CMK (cell line): ENCODE results near the gene EEIG1.

ENCODE experiments used
- DNase-seq: peaks from one replicate; pipeline ENCODE4 v3.0.0-alpha.2; 2010; ENCODE audit warnings: low read depth

Gene EEIG1

GRCh38 chr9:127974769-127975261 is 6.0 kb downstream of the EEIG1 start:
- DNase-seq = no peak

DNA sequence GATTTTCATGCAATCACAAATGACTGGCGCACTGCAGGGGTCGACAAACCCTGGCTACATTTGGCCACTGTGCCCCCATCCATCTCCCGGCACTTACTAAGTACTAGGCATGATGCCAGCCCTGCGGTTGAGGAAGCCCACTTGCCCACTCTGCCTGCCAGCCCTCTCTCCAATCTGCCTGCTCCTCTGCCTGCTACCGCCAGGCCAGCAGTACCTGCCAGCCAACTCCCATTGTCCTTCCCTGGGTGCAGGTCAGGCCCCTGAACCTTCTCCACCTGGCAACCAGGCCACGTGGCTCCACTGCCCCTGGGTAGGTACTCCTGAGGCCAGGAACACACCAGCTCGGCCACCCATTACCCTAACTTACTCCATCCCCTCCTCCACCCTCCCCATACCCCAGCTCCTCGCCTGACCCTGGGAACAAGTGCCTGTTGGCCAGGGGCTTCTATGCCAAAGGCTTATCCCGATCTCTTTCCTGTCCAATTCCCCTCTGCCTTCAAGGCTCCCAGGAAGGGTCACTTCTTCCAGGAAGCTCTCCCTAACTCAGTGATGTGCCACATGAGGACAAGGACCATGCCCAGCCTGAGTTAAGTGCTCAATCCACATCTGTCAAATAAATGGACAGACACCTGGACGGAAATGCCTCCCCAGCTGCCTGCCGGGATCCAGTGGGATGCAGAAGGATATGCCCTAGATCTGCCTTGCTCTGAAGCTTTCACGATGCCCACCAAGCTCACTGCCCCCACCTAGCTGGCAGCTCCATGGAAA is 6.6 kb downstream of the EEIG1 start:
- no peak for DNase-seq

DNA sequence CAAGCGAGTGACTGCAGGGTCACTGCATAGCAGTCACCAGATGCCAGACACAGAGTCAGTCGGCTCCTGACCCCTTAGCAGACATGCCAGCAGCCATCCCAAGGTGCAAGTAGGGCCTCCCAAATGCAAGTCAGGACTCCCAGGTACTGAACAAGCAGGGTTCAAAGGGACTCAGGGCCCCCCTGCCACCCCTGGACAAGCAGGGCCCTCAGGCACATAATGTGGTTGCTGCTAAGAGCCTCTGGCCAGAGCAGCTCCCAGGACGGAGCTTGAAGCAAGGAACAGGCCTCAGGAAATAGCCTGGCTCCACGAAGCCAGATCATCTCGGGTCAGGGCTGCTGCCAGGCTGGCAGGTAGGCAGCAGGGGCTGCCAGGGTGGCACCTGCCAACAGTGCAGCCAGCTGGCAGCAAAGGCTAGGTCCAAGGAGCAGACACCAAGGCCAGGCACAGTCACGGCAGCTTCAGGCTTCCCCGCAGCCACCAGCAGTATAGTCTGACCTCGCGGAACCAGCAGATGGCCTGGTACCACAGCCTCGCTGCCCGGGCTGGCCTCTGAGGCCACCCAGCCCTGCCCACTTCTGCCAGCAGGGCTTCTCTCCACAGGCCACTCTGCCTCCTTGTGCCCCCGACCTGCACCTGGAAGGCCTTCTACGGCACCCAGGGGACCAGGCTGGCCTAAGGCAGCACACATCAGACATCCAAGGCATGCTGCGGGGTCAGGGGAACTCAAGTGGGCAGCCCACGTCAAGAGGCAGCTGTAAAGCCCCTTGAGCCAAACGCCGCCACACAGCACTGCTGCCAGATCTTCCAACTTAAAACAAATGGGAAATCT is 7.4 kb downstream of the EEIG1 start:
- no peak for DNase-seq

DNA sequence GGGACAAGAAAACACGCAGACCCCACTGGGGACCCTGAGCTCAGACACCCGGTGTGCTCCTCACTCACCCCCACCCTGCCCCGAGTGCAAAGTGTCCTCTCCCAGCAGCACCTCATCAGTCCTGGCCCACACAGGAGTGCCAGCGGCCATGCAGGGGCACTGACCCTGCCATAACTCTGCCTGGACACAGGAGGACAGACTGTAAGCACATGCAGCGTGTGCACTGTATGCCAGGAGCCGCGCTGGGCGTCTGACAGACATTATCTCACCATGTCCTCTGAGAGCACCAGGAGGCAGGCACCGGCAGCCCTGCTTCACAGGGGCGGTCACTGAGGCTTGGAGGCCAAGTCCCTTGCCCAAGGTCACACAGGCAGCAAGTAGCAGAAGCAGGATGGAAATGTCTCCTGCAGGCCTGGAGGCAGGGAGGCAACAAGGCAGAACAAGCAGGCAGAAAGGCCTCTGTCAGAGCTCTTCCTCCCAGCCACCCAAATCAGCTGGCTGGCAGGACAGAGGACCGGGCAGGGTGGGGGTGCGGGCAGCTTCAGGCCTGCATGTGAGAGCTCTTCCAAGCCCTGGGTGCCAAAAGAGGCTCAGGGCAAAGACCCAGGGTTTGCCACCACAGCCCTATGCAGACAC is 8.4 kb downstream of the EEIG1 start:
- no peak for DNase-seq

- no peak for DNase-seq
Observed at GRCh38 chr9:127971357-127972235, 9.2 kb downstream of the EEIG1 start.

DNA sequence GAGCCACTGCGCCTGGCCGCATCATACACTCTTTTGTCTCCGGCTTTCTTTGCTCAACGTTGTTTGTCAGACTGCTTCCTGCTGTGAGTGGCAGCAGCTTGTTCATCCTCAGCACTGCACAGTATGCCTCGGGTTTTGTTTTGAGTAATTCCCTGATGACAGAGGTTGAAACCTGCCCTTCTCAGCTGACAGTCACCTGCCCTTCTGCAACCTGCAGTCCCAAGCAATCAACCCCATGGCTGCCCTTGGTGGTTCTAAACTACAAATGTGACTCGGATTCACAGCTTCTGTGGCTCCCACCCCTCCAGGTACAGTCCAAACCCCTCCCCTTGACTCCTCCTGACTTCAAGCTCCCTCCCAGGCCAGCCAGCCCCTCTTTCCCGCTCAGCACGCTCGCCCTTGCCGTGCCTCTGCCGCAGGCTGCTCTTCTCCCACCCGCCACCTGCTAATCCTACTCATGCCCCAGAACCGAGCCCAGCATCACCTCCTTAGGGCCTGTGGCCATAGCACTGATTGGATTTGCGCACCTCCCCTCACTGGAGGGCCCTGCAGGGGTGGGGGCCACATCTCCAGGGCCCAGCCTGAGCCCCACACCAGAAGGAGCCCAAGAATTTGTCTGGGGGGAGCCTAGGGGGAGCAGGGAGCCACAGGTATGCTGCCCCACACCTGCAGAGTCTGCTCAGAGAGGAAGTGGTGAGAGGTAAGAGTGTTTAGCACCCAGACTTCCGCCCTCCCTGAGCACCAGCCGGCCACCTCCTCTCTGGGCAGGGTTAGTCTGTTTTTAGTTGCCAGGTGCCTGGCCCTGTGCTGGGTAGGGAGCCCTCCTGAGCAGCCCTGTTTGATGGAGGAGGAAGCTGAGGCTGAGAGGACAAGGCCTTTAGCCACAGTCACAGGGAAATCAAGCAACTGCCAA is 10.1 kb downstream of the EEIG1 start:
- no peak for DNase-seq

- DNase-seq = no peak
Observed at GRCh38 chr9:127968700-127969383, 11.9 kb downstream of the EEIG1 start.

- DNase-seq = no peak
Observed at GRCh38 chr9:127968042-127968441, 12.7 kb downstream of the EEIG1 start.

- no peak for DNase-seq
Observed at GRCh38 chr9:127967151-127967809, 13.5 kb downstream of the EEIG1 start.

DNA sequence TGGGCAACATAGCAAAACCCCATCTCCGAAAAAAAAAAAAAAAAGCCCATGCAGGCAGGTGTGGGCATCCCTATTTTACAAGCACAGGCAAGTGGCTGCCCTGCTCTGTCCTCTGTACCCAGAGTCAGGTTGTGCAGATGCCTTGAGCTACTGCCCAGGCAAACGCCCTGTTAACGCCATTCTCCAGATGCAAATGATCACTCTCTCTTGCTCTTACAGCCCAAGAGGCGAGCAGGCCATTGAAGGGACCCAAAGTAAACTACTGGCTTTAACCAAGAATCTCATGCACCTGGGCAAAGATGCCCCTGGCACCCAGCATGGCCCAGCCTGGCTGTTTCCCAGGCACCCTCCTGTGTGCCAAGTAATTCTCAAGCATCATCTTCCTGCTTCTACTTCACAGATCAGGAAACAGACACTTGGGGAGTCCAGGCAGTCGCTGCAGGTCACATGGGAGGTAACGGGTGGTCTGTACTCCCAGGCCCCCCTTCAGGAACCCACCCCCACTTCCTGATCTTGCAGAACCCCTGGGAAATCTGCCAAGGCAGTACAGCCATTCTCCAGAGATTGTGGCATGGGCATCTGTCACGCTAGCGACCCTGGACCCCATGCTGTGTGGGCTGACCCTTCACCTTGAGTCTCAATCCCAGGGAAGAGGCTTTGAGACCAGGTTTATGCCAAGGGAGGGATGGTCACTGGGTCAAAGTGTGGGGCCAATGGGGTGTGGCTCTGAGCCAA is 14.2 kb downstream of the EEIG1 start:
- no peak for DNase-seq

DNA sequence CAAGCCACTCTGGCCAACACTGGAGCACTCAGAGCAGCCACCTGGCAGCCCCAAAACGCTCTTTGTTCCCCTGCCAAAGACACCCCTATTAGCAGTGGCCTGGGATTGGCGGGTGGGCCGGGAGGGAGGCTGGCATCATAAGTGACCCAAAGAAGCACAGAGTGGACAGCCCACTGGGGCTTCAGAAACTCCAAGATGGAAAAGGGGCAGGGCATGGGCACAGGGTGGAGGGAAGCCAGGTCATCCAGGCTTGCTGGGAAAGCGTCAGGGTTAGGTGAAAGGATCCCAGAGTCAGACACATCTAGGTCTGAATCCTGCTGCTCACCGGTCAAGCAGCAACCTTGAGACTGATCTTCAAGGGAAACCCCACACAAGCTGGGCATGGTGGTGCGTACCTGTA is 14.8 kb downstream of the EEIG1 start:
- DNase-seq = no peak

- no peak for DNase-seq
Observed at GRCh38 chr9:127963359-127964064, 17.3 kb downstream of the EEIG1 start.

DNA sequence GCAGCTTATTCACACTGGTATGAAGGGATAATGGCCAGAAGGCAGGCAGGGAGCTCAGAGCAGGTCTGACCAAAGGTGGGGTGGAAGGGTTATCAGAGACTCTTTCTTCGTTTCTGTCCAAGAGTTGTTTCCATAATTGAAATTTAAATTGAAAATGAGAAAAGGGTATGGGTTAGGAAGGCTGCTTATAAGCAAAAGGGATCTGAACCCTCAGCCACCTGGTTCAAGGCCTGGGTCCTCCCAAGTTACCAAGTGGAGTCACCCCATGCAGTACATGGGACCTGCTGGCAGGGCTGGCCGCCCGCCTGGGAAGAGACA is 17.8 kb downstream of the EEIG1 start:
- DNase-seq = no peak

GRCh38 chr9:127962278-127962677 is 18.5 kb downstream of the EEIG1 start:
- DNase-seq = no peak

- DNase-seq = no peak
Observed at GRCh38 chr9:127961613-127962155, 19.1 kb downstream of the EEIG1 start.

DNA sequence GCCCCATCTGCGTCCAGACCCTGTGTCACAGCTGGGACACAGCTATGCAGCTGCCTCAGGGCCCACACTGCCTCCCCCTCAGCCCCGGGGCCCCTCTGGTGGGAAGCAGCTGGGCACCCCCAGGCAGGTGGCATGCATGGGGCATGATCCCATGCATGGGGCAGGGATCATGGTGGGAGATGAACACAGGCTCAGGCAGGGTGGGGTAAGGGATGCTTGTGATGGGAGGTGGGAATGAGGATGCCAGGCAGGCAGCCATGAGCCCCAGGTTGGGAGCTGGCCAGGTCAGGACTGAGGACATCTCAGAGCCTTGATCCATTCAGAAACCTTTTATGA is 19.7 kb downstream of the EEIG1 start:
- no peak for DNase-seq

- DNase-seq = no peak
Observed at GRCh38 chr9:127960410-127961154, 20.2 kb downstream of the EEIG1 start.
